NCI-H1436 (cell line): ENCODE measurements around the gene GRAMD2B.
"Not testable (repeated sequence)": the region's sequence is repeated elsewhere in the genome, so short reads cannot be mapped to it uniquely, and the experiment has no call there.

Experiments
- DNase-seq: peaks from one replicate; lab custom pipeline; 2025; lab: John Stamatoyannopoulos, UW

GRAMD2B gene

GRCh38 chr5:126513703-126514102 lies 90.5 kb downstream of the GRAMD2B start:
- DNase-seq = no peak

DNA sequence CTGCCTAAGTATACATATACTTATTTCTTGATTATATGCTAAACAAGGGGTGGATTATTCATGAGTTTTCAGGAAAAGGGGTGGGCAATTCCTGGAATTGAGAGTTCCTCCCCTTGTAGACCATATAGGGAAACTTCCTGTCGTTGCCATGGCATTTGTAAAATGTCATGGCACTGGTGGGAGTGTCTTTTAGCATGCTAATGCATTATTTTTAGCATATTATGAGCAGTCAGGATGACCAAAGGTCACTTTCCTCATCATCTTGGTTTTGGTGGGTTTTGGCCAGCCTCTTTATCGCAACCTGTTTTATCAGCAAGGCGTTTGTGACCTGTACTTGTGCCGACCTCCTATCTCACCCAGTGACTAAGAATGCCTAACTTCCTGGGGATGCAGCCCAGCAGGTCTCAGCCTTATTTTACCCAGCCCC lies 90.9 kb downstream of the GRAMD2B start:
- DNase-seq = no peak

- no peak for DNase-seq
Observed at GRCh38 chr5:126514558-126515141, 91.4 kb downstream of the GRAMD2B start.

GRCh38 chr5:126515337-126515736 lies 92.1 kb downstream of the GRAMD2B start:
- DNase-seq = no peak

DNA sequence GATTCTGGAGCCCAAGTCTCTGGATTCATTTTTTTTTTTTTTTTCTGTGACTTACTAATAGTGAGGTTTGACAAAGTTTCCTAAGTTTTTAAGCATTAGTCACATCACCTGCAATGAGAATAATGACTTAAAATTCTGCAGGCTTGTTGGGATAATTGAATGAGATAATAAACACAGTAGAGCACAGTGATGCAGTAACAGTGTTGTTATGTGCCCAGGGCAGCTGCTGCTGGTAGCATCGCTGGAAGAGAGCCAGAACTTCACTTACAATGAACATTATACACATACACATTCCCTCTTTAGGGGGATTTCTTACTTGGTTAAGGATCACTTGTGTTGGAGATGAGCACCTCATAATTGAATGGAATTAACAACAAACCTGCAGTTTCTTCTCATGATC lies 92.9 kb downstream of the GRAMD2B start:
- DNase-seq = peak; percentile 71

GRCh38 chr5:126516852-126517251 lies 93.6 kb downstream of the GRAMD2B start:
- no peak for DNase-seq

- not testable (repeated sequence) for DNase-seq
Observed at GRCh38 chr5:126519223-126519622, 96.0 kb downstream of the GRAMD2B start.

DNA sequence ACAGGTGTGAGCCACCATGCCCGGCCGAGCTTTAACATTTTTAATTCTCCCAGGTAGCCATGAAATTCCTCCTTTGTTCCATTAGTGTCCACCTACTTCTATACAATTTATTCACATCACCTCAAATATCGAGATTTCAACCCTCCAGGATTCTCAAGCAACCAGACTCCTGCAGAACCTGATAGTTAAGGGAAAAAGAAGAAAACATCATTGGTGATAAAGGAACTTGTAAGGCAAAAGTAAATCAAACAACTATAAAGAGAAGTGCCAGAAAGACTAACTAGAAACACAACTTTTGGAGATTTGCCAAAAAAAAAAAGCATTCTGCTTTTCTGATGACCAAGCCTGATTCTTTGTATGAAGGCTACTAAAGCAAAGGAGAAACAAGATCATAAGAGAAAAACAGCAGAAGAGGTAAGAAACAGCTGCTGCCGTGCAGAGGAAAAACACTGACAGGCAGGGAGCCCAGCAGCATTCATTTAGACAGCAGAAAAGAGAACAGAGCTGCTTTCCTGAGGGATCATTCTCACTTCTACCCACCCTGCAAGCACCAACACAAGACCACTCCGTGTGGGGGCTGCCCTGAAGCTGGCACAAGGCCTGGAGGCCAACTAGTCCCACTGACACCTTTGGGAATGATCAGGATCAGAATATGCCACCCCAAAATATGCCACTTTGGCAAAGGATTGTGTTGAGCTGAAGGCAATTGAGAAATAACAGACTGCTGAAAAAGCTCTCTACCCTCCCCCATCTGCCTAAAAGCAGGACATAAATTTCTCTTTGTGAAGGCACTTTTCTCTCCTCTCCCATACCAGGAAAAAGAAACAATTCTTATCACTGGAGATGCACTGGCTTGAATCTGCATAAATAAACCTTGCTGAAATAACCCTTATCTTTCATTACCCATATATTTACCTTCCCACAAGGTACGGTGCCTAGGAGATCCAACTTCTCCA lies 96.7 kb downstream of the GRAMD2B start:
- DNase-seq = no peak

GRCh38 chr5:126520593-126520953 lies 97.4 kb downstream of the GRAMD2B start:
- DNase-seq = no peak

DNA sequence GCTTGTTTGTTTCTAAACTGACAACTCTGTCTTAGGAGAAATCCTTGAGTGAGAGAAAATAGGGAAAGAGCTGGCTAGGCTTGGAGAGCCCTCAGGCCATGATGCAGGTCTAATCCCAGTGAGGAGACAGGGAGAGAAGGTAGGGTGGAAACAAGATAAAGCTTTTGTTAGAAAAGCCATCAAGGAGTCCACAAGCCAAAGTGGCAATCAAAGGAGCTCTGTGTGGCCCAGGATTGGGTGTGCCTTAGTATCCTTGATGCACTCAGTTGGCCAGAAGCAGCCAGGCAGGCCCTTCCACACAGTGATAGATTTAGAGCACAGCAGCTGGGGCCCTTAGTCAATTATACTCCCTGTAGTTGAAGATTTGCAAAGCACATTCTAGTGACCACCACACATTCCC lies 97.9 kb downstream of the GRAMD2B start:
- no peak for DNase-seq

- no peak for DNase-seq
Observed at GRCh38 chr5:126523818-126524510, 100.8 kb downstream of the GRAMD2B start.

- DNase-seq = no peak
Observed at GRCh38 chr5:126525630-126526245, 102.5 kb downstream of the GRAMD2B start.

DNA sequence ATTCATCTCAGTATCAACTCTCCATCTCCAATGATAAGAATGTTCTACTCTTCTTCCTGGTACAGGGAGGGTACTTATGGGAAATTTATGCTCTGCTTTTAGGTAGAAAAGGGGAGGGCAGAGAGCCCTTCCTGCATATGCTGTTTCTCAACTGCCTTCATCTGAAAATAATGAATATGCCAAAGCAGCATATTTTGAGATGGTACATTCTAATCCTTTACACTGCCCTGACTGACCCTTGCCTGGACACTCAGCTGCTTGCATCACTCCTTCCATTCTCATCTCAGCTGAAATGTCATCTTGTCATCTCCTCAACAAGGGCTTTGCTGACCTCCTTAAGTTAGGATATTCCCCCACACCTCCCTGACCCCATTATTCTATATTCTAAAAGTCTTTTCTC lies 103.3 kb downstream of the GRAMD2B start:
- no peak for DNase-seq

- no peak for DNase-seq
Observed at GRCh38 chr5:126527158-126527557, 103.9 kb downstream of the GRAMD2B start.

DNA sequence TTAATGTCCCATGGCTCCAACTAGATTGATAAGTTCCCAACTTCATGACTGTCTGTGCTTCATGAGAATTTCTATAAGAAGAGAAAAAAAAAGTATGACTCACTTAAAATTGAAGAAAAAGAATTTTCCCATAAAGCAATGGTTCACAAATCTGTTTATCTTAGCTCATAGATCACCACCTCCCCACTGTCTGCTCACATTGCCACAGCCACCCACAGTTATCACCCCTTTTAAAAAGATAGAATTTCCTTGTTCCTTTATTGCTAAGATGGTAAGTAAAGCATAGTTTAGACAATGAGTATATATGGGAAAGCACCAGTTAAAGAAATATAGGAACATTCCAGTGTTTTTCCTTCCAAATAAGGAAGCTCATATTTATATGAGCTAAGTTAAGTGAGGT lies 104.7 kb downstream of the GRAMD2B start:
- no peak for DNase-seq

GRCh38 chr5:126531543-126532120 lies 108.4 kb downstream of the GRAMD2B start:
- DNase-seq = no peak

DNA sequence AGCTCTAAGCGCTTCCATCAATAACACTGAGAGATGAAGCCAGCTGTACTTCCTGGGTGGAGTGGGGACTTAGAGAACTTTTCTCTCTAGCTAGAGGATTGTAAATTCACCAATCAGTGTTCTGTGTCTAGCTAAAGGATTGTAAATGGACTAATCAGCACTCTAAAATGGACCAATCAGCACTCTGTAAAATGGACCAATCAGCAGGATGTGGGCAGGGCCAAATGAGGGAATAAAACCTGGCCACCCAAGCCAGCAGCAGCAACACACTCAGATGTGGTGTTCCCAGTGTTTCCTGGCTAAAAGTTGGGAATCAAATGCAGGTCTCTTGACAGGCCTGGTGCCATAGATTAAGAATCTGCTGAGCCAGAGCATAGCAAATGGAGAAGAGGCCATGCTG lies 111.3 kb downstream of the GRAMD2B start:
- DNase-seq = no peak

DNA sequence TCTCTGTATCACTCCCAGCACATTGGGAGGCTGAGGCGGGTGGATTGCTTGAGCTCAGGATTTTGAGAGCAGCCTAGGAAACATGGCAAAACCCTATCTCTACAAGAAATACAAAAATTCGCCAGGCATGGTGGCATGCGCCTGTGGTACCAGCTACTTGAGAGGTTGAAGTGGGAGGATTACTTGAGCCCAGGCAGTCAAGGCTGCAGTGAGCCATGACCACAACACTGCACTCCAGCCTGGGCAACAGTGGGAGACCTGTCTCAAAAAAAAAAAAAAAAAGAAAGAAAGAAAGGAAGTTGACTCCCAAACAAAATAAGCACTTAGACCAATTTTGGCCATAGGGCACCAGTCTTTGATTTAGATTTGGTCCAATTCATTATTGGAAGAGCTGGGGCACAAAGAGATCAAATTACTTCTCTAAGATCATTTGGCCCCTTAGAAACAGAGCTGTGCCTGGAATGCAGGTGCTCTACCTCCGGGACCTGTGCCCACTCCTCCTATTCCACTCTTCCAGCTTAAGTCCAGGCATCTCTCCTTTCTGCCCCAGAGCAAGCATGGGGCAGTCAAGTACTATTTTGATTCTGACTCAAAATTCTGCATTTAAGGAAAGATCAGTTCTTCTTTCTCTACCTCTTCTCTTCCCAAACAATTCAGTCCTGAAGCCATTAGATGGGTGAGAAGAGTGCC lies 112.8 kb downstream of the GRAMD2B start:
- no peak for DNase-seq

DNA sequence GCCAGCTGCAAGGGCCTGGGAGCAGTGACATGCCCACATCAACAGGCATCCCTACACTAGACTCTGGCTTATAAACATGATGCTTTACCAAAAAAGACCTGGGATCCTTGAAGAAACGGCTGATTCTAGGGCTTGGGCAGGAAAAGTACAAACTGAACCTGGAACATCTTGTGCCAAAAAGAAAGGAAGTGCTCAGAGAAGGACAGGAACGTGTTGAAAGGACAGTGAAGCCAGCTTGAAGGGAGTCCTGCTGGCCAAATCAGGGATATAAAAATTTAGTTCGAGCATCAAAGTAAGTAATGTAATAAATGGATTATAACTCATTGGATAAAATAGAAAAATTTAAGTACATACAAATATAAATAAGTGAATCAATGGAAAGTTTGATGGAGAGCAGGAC lies 113.7 kb downstream of the GRAMD2B start:
- no peak for DNase-seq

DNA sequence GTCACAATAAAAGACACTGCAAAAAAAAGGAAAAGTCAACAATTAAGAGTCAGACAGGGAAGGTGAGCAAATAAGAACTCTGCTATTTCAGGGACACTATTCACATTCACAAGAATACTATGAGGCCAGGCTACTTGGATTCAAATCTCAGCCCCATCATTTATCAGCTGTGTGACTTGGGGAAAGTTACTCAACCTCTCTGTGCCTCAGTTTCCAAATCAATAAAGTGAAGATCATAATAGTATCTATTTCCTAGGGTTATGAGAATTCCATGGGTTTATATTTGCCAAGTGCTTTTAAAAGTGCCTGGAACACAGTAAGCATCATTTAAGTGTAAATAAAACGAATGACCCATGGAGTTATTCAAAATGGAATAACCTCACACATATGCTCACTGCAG lies 115.4 kb downstream of the GRAMD2B start:
- DNase-seq = no peak

DNA sequence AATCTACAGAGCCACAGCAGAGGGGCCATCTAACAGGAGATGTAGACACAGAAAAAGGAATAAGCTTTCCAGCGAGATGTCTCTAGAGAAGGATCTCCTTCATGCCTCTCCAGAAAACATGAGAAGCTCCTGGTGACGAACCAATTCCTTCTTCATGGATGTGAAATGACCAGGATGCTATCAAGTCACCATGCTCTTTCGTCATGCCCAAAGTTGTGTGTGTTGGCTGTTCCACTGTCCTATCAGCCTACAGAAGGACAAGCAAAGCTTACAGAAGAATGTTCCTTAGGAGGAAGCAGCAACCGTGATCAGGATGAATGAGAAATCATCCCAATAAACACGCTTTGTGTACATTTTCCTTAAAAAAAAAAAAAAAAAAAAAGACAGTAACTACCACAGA lies 117.4 kb downstream of the GRAMD2B start:
- no peak for DNase-seq

DNA sequence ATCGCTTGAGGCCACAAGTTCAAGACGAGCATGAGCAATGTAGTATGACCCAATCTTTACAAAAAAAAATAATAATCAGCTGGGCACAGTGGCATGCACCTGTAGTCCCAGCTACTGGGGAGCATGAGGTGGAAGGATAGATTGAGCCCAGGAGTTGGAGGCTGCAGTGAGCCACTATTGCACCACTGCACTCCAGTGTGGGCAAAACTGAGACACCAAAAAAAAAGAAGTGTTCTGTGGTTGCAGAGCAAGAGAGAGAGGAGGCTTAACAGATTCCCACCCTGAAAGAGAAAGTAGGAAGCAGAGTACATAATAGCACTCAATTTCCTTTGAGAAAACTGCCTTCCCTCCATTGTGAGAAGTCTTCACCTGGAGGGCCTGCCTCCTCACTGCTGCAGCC lies 119.2 kb downstream of the GRAMD2B start:
- no peak for DNase-seq
